ENCODE data around the gene RBM39.

- TF ChIP-seq CTCF (IDR thresholded peaks at IDR 0.05) (no peak), ZFX (IDR thresholded peaks at IDR 0.05; ENCODE audit: borderline replicate concordance) (no peak)
These were observed 34.5 kb upstream of the RBM39 start for GRCh38 chr20:35776513-35777101.
